Activated CD4-positive, alpha-beta T cell treated with anti-CD3 and anti-CD28 coated beads, Interleukin-2, amount 50 U/mL, for 48 hours (primary cell): Measurements from ENCODE around the gene CYP26B1.

ENCODE experiments used
- DNase-seq, 2 experiments: peaks; one replicate each; pipeline ENCODE4 v3.0.0-alpha.2; 2020

Gene CYP26B1

DNA sequence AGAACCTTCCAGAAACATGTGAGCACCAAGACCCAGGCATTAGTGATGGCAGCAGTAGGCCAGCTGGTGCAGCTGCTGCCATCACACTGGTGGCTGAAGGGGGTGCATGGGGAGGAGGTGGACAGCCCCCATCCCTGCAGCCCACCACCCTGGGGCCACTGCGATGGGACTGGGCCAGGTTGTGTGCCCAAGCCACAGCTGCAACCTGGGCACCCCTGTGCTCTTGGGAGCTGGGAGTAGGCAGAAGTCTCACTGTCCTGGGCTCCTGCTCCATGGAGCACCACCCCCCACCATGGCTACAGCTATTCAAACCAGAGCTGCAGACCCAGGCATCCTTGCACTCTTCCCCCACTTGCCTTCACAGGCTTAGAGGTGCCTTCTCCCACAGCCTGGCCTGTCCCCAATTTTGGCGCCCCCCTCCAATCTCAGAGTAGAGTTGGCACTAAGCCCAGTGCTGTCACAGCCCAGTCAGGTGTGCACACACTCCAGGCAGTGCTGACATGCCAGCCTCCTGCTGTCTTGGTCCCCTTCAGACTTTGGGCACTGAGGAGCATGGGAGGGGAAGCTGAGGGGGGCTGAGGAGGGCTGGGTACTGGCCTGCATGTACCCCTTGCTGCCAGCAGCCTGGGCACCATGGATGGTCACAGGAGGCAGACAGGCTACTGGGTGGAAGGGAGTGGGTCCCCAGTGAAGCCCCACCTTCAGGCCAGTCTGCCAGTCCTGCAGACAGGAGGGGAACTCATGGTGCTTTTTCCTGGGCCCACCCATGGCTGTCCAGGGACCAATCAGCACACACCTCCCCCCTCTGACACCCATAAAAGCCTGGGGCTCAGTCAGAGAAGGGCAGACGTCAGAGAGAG is 67.1 kb downstream of the CYP26B1 start:
- no peak for DNase-seq
